ENCODE measurements around the gene TMEM196.

DNA sequence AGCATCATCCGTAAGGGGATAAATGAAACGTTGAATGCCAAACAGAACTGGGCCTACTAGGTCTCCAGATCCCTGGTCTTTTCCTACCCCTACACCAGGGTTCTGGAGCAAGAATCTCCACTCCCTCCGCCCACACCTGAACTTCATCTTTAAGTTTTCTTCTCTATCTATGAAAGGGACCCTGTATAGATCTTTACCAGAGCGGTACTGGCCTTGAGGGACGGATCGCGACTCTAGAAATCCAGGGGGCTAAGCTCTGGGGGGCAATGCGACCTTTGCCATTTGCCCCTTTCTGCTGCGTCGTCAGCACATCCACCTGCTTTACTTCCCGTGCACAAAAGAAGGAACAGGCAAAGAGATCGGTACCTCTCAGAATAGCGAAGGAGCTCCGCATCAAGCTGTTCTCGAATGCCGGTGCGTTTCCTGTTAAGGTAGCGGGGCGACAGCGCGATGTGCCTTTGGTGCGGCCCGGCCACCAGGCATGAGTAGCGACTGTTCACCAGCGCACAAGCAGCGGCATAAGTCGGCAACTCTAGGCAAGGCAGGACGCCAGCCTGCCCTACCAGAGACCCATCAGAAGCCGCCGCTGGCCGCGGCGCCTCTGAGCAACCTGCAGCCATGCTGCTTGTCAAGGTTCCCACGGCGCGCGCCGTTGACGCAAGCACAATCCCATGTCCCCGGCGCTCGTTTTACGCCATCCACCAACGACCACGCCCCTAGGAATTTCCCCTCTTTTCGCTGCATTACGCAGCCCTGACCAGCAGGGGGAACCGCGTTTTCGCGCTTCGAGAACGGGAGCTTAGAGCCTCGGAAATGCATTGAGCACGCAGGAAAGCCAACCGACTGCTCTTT is 64.8 kb downstream of the TMEM196 start, which contains the start of gene POLR1F:
- TF ChIP-seq, protein P1, sequence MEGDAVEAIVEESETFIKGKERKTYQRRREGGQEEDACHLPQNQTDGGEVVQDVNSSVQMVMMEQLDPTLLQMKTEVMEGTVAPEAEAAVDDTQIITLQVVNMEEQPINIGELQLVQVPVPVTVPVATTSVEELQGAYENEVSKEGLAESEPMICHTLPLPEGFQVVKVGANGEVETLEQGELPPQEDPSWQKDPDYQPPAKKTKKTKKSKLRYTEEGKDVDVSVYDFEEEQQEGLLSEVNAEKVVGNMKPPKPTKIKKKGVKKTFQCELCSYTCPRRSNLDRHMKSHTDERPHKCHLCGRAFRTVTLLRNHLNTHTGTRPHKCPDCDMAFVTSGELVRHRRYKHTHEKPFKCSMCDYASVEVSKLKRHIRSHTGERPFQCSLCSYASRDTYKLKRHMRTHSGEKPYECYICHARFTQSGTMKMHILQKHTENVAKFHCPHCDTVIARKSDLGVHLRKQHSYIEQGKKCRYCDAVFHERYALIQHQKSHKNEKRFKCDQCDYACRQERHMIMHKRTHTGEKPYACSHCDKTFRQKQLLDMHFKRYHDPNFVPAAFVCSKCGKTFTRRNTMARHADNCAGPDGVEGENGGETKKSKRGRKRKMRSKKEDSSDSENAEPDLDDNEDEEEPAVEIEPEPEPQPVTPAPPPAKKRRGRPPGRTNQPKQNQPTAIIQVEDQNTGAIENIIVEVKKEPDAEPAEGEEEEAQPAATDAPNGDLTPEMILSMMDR (IDR thresholded peaks at IDR 0.05; ENCODE audit: low read depth, low read length, poor library complexity, severe bottlenecking) = peak; percentile 99
- TF ChIP-seq EZH2phosphoT487 (IDR thresholded peaks at IDR 0.05; ENCODE audit: borderline replicate concordance, low read length) = no peak
